Fibroblast of skin of right biceps (primary cell): ENCODE measurements around the gene PPP1R36.
"Not testable (repeated sequence)": the region's sequence is repeated elsewhere in the genome, so short reads cannot be mapped to it uniquely, and the experiment has no call there.

Experiments
- DNase-seq: peaks from one replicate; pipeline ENCODE4 v3.0.0-alpha.2; 2013

The PPP1R36 gene

DNA sequence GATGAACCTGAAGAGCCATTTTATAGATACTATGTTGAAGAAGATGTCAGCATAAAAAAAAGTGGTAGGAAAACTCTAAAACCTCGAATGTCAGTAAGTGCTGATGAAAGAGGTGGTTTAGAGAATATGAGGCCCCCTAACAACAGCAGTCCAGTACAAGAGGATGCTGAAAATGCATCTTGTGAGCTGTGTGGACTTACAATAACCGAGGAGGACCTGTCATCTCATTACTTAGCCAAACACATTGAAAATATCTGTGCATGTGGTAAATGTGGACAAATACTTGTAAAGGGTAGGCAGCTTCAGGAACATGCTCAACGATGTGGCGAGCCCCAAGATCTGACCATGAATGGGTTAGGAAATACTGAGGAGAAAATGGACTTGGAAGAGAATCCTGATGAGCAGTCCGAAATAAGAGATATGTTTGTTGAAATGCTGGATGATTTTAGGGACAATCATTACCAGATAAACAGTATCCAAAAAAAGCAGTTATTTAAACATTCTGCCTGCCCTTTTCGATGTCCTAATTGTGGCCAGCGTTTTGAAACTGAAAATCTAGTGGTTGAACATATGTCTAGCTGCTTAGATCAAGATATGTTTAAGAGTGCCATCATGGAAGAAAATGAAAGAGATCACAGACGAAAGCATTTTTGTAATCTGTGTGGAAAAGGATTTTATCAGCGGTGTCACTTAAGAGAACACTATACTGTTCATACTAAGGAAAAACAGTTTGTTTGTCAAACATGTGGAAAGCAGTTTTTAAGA, 27.0 kb upstream of the PPP1R36 start:
- no peak for DNase-seq

DNA sequence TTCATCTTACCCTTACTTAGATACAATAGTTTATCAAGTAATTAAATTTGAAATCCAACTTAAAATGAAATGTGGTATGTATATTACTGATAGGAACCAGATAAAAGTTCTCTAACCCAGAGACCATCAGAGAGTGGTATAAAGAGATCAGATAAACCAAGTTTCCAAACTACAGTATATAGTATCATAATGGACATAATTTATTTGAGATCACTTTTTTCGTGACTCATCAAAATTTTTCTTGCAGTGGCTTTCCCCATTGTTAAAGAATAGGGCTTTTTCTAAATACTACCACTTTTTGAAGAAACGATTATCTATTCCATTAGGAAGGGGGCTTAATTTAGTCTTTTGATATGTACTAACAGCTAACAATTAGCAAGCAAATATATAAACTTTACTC, 24.4 kb upstream of the PPP1R36 start:
- no peak for DNase-seq

DNA sequence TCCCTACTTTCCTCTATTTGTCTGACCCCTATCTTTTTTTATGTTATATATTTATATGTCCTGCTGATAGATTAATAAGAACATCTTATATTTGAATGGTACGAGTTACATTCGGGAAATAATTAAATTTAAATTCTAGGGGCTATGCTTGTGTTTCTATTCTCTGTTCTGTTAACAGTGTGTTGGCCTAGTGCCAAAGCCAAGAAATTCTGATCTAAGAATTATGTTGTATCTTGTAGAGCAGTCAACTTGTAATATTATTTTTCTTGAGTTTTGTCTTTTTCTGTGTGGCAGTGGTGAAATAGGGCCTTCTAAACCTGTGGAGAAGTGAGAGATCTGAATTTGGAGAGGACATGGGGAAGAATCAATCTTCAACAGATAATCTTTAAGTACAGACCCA, 18.2 kb upstream of the PPP1R36 start:
- DNase-seq = no peak

DNA sequence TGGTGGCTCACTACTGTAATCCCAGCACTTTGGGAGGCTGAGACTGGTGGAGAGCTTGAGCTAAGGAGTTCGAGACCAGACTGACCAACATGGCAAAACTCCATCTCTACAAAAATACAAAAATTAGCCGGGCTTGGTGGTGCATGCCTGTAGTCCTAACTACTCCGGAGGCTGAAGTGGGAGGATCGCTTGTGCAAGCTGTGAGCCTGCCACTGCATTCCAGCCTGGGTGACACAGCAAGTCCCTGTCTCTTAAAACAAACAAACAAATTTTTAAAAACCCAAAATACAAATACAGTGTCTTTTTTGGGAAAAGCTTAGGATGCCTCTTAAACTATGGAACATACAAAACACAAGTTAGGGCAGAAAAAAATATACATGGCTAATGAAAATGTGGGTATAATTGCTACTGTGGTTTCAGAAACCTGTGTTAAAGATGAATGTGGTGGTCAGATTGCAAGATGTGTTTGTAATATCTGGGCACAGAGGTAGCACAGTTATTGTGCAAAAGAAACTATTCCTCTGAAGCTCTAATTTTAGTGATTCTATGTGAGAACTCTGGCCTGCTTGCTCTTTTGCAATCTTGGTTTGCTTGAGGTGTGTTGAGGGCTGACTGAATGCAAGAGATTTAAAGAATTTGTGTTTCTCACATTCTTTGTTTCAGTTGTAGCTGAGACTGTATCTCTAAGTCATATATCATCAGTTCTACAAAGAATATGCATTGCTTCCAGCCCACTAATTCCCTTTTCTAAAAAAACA, 13.1 kb upstream of the PPP1R36 start:
- DNase-seq = peak; percentile 66

DNA sequence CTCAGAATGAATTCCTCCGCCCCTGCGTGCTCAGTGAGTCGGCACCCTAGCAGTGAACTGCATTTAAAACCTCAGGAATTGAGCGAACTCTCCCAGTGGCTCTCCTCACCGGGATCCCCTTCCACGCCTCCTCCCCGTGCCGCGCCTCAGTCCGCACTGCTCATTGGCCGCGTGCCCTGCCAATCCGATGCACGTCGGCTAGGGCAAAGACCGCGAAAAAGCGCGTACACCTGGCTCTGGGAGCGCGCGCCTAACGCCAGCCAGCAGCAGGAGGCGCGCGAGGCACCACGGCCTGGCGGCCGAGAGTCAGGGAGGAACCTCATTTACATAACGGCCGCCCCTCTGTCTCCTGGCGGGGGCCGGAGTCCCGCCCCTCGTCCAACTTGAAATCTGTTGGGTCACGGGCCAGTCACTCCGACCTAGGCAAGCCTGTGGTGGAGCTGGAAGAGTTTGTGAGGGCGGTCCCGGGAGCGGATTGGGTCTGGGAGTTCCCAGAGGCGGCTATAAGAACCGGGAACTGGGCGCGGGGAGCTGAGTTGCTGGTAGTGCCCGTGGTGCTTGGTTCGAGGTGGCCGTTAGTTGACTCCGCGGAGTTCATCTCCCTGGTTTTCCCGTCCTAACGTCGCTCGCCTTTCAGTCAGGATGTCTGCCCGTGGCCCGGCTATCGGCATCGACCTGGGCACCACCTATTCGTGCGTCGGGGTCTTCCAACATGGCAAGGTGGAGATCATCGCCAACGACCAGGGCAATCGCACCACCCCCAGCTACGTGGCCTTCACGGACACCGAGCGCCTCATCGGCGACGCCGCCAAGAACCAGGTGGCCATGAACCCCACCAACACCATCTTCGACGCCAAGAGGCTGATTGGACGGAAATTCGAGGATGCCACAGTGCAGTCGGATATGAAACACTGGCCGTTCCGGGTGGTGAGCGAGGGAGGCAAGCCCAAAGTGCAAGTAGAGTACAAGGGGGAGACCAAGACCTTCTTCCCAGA, 9.3 kb upstream of the PPP1R36 start, which contains the start of gene HSPA2:
Gene HSPA2 (plus strand): TSS at position 534 of the 995 bp plus-strand sequence. CDS start 109 bp downstream, at position 643.
- peak; percentile 100 for DNase-seq

DNA sequence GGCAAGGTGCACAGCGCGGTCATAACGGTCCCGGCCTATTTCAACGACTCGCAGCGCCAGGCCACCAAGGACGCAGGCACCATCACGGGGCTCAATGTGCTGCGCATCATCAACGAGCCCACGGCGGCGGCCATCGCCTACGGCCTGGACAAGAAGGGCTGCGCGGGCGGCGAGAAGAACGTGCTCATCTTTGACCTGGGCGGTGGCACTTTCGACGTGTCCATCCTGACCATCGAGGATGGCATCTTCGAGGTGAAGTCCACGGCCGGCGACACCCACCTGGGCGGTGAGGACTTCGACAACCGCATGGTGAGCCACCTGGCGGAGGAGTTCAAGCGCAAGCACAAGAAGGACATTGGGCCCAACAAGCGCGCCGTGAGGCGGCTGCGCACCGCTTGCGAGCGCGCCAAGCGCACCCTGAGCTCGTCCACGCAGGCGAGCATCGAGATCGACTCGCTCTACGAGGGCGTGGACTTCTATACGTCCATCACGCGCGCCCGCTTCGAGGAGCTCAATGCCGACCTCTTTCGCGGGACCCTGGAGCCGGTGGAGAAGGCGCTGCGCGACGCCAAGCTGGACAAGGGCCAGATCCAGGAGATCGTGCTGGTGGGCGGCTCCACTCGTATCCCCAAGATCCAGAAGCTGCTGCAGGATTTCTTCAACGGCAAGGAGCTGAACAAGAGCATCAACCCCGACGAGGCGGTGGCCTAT, 8.3 kb upstream of the PPP1R36 start:
- DNase-seq = peak; percentile 41

DNA sequence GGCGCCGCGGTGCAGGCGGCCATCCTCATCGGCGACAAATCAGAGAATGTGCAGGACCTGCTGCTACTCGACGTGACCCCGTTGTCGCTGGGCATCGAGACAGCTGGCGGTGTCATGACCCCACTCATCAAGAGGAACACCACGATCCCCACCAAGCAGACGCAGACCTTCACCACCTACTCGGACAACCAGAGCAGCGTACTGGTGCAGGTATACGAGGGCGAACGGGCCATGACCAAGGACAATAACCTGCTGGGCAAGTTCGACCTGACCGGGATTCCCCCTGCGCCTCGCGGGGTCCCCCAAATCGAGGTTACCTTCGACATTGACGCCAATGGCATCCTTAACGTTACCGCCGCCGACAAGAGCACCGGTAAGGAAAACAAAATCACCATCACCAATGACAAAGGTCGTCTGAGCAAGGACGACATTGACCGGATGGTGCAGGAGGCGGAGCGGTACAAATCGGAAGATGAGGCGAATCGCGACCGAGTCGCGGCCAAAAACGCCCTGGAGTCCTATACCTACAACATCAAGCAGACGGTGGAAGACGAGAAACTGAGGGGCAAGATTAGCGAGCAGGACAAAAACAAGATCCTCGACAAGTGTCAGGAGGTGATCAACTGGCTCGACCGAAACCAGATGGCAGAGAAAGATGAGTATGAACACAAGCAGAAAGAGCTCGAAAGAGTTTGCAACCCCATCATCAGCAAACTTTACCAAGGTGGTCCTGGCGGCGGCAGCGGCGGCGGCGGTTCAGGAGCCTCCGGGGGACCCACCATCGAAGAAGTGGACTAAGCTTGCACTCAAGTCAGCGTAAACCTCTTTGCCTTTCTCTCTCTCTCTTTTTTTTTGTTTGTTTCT, 7.6 kb upstream of the PPP1R36 start:
- DNase-seq = peak; percentile 3

DNA sequence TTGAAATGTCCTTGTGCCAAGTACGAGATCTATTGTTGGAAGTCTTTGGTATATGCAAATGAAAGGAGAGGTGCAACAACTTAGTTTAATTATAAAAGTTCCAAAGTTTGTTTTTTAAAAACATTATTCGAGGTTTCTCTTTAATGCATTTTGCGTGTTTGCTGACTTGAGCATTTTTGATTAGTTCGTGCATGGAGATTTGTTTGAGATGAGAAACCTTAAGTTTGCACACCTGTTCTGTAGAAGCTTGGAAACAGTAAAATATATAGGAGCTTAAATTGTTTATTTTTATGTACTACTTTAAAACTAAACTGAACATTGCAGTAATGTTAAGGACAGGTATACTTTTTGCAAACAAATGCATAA, 6.9 kb upstream of the PPP1R36 start:
- DNase-seq = no peak

DNA sequence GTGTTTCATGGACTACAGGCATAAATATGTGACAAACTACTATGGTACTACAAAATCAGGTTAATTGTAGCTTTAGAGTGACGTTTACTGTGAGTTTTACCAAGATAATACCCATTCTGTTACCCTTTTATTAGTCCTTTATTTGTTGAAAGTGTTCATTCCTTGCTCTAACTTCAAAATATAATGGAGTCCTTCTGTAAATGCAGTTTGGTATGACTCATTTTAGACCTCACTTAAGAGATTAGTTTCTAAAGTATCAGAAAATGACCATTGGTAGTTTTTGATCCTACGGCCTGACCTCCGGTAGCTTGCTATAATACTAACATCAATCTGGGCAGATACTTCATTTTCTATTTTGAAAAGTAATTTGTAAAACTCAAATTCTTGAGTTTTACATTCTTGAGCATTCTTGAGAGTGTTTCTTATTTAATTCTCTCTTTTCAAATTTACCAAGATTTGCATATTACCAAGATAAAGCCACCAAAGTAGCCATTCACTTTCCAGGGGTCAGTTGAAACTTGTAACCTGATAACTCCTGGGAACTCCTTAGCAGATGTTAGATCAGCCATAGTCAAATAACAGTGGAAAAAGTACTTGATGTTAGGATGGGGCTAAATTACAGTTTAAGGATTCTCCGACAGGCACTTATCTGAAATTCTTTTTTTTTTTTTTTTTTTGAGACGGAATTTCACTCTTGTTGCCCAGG, 5.0 kb upstream of the PPP1R36 start:
- DNase-seq = no peak

DNA sequence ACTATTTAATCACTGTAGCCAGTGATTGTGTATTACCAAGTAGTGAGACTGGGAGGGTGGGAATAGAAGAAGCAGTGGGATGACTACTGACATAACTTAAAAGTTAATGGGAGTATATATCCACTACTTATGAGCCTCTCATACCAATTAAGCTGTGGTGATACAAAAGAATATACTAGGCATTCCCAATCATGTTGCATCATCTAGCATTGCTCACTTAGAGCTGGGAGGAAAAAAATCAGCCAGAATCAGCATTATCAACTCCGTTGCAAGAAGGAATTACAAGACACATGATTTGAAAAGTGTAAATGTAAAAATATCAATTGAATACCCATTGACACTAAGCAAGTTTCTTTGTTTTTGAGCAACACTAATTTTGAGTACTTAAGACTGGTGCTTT, 745 bp upstream of the PPP1R36 start:
- peak; percentile 26 for DNase-seq

DNA sequence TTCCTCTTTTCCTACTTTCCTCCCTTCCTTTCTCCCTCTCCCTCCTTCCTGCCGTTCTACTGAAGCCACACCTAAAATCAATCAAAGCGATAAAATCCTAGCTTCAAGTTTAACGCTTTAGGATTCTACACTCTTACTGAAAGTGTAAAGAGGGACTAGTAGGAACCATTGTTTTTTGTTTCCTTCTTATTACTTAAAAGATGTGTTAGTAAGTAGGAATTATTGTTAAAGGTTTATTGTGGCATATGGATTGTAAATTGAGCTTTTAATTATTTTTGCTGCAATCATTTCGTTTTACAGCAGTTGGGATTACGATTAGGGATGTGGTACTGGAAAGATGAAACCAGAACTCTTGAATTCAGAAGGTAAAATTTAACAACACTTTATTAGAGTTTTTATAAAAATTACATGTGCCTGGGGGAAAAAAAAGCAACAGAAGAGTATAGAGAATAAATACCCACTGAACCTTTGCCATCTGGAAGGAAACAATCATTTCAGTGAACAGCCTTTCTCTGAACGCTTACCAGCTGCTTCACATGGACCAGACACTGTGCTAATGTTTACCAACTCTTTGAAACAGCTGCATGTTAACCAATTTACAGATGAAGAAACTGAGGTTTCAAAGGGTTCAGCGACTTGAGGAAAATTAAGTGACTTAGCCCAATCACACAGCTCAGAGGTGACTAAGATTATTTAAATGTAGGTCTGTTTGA, 1.0 kb downstream of the PPP1R36 start:
- DNase-seq = no peak

DNA sequence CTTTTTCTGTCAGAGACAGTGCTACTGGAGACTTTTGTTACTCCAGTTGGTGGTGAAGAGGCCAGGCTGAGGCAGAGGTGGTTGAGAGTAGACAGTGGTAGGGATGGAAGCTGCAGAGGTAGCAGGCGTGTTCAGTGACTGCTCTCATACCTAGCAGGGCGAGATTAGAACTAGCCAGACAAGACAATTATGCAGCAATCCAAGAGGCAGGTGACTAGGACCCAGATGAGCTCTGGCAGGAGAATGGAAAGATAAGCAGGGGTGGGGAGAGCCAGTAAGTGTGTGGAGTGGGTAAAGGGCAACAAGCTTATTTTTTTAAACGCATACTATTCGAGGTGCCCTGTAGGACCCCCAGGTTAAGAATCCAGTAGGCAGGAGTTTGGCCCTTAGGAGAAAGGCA, 4.8 kb downstream of the PPP1R36 start:
- DNase-seq = no peak

DNA sequence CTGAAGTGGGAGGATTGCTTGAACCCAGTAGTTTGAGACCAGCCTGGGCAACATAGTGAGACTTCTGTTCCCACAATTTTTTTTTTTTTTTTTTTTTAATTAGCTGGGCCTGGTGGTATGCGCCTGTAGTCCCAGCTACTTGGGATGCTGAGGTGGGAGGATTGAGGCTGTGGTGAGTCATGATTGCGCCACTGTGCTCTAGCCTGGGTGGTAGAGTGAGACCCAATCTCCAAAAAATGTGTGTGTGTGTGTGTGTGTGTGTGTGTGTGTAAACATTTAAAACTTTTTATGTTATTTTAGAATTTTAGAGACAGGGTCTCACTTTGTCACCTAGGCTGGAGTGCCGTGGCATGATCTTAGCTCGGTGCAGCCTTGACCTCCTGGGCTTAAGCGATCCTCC, 6.8 kb downstream of the PPP1R36 start:
- peak; percentile 91 for DNase-seq

DNA sequence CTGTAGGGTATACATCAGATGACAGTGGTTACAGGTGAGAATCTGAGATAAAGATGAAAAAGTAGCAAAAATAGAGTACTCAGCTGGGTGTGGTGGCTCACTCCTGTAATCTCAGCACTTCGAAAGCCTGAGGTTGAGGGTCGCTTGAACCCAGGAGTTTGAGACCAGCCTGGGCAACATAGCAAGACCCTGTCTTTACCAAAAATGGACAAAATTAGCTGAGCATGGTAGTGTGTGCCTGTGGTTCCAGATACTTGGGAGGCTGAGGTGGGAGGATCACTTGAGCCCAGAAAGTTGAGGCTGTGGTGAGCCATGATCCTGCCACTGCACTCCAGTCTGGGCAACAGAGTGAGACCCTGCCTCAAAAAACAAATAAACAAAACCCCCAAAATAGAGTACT, 8.5 kb downstream of the PPP1R36 start:
- not testable (repeated sequence) for DNase-seq

DNA sequence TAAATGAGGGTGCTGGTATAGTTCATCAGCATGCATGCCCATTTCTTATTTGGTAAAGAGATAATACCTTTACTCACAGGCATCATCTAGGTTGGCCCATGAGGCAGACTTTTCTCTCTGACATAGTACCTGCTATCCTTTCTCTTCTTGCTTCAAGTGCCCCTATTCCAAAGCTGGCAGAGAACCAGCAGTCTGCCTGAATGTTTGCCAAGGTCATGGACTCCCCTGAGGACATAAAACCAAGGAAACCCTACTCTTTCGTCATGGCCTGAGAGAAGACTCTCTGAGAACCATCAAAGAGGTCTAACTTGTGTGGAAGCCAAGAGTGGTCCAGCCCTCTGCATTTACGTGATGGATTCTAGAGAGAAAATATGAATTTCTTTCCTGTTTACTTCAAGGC, 11.9 kb downstream of the PPP1R36 start:
- no peak for DNase-seq

DNA sequence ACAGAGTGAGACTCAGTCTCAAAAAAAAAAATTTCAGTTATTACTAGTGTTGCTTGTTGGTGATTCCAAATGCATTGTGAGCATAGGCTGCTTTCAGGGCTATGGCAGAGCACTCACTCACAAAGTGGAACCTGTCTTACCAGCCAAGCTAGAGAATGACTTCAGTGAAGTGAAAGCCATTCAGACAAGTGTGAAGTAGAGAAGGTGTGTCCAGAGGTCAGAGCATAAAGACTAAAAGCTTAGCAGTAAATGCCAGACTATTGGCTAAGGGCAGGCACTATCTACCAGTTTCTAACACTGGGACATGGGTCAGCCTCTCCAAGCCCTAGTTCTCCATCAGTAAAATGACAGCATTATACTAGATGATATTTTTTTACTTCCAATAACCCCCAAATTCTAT, 12.7 kb downstream of the PPP1R36 start:
- no peak for DNase-seq

DNA sequence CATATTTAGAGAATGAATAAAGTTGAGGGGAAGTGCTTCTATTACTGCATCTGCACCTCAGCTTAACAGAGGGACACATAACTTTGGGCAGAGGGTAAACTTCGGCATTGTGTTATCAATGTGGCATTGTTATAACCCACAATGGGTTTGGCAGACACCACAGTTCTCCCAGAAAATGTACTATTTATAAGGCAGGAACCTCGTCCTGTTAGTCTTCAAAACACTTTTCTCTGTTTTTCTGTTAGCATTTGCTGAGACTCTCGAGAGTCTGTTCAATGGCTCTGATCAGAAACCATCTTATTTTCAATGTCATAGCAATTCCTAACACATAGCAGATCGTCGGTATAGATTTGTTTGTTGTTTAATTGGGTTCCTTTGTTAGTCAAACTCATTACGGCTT, 13.9 kb downstream of the PPP1R36 start:
- no peak for DNase-seq

DNA sequence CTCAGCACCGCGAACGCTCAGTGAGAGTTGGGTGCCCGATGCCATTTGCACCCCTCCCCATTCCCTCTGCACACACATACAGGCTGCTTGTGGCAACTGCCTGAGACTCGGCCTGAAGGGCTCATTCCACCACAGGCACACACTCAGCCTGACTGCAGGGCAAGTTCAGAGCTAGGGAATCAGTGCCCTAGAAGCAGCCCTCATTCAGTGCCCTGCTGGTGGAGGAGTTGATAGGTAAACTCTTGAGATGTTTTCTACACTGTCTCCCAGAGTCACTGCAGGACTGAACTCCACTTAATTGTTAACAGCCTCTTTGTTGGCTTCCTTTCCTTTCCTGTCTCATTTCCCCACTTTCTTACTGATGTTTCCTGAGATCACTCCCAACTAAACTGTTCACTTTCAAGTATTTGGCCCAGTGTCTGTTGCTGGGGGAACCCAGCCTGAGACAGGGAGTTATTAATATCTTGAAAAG, 16.9 kb downstream of the PPP1R36 start:
- peak; percentile 18 for DNase-seq

DNA sequence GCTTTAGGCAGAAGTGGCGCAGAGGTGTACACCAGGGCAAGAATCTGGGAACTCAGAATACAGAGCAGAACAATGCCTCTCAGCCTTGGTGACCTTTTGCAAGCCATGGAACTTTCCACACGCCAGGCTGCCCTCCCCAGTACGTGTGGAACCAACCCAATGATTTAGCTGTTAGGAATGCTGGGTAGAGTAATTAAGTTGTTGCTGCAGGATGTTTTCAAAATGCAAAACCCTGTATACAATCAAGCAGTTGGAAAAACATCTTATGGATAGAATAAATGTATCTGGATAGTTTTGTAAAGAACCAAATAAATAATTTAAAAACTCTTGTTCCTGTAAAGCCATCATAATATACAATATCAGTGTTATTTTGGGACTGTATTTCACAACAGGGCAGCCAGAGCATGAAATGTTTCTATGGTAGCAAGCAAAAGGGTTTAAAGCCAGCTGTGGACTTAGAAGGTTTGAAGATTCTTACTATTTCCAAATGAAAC, 19.4 kb downstream of the PPP1R36 start:
- DNase-seq = peak; percentile 49

DNA sequence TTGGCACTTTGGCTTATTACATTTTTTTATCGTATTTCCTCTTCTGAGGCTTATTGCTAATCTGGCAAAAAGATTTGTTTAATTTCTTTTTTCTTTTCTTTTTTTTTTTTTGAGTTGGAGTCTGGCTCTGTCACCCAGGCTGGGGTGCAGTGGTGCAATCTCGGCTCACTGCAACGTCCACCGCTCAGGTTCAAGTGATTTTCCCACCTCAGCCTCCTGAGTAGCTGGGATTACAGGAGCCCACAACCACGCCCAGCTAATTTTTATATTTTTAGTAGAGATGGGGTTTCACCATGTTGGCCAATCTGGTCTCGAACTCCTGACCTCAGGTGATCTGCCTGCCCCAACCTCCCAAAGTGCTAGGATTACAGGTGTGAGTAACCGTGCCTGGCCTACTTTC, 19.9 kb downstream of the PPP1R36 start:
- not testable (repeated sequence) for DNase-seq
